GM12875 (cell line): Measurements from ENCODE around the gene OTOP3.

ENCODE experiments used
- H3K4me3 ChIP-seq: one replicate; pipeline ENCODE4 v1.5.1; 2011; ENCODE audit warnings: low read depth, low read length, control low read depth
- TF ChIP-seq, protein P1 (sequence below): IDR thresholded peaks from 2 replicates; pipeline ENCODE4 v1.5.1; 2011; ENCODE audit warnings: low read depth, mild to moderate bottlenecking, control low read depth, inconsistent platforms, low read length, moderate library complexity, borderline replicate concordance; ENCODE audit not compliant: insufficient read depth

OTOP3 gene

GRCh38 chr17:74990581-74991105 is 54.9 kb downstream of the OTOP3 start:
- TF ChIP-seq, protein P1, sequence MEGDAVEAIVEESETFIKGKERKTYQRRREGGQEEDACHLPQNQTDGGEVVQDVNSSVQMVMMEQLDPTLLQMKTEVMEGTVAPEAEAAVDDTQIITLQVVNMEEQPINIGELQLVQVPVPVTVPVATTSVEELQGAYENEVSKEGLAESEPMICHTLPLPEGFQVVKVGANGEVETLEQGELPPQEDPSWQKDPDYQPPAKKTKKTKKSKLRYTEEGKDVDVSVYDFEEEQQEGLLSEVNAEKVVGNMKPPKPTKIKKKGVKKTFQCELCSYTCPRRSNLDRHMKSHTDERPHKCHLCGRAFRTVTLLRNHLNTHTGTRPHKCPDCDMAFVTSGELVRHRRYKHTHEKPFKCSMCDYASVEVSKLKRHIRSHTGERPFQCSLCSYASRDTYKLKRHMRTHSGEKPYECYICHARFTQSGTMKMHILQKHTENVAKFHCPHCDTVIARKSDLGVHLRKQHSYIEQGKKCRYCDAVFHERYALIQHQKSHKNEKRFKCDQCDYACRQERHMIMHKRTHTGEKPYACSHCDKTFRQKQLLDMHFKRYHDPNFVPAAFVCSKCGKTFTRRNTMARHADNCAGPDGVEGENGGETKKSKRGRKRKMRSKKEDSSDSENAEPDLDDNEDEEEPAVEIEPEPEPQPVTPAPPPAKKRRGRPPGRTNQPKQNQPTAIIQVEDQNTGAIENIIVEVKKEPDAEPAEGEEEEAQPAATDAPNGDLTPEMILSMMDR = no peak
- no peak overlapping the region for H3K4me3 ChIP-seq

DNA sequence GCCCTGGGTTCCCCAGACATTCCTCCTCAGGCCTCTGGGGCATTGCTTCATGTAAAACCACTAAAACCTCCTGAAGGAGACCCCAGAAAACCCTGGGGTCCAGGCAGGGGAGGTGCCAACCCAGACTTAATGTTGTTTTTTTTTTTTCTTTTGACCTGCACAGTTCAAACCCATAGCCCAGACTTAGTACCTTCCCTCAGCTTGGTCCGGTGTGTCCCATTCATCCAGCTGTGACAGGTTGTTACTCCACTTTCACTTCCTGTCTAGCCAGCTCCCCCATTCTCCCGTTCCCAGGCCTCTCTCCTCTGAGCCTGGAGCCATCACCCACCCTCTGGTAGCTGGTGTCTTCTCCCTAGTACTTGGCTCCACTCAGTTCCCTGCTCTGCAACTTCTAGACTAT is 56.5 kb downstream of the OTOP3 start:
- TF ChIP-seq, protein P1 = no peak
- no peak overlapping the region for H3K4me3 ChIP-seq

DNA sequence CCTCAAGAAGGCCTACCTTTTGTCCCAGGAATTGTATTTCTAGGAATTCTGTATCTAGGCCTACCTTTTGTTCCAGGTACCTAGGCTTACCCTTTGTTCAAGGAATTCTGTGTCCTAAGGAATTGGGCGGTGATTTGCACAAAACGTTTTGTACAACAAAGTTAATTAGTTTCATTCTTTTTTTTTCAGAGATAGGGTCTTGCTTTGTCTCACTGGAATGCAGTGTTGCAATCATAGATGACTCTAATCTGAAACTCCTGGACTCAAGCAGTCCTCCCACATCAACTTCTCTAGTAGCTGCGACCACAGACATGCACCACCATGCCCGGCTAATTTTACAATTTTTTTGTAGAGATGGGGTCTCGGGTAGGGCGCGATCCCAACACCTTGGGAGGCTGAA is 58.7 kb downstream of the OTOP3 start:
- TF ChIP-seq, protein P1 = no peak

GRCh38 chr17:74995847-74996246 is 60.1 kb downstream of the OTOP3 start:
- H3K4me3 ChIP-seq = no peak overlapping the region
- TF ChIP-seq, protein P1 = no peak

More for the DNA sequence above, 58.7 kb downstream of the OTOP3 start:
- H3K4me3 ChIP-seq = no peak overlapping the region

- H3K4me3 ChIP-seq = no peak overlapping the region
- TF ChIP-seq, protein P1 = no peak
Observed at GRCh38 chr17:74998783-74999182, 63.1 kb downstream of the OTOP3 start.

- H3K4me3 ChIP-seq = no peak overlapping the region
- TF ChIP-seq, protein P1 = no peak
Observed at GRCh38 chr17:74999523-74999922, 63.8 kb downstream of the OTOP3 start.
